ENCODE measurements around the gene GNRHR.

GNRHR gene

GRCh38 chr4:67697860-67698687 is 56.1 kb downstream of the GNRHR start:
- no peak for DNase-seq

- no peak for DNase-seq
Measured at GRCh38 chr4:67696061-67696460, 58.1 kb downstream of the GNRHR start.

DNA sequence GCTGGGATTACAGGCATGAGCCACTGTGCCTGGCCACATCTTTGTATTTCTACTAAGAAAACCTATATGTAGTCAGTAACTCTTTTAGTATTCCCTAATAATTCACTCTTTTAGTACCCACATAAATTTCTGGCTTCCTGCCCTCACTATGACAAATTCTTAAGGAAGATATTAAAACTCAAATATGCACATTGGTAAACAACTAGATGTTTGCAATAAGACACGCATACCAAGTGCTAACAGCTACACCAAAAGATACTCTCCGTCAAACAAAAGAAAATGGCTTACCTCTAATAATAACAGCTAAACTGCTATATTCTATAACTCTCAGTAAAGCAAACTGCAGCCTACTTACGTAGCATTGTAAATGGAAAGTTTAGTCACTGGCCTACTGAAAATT is 59.5 kb downstream of the GNRHR start:
- DNase-seq, result no peak

DNA sequence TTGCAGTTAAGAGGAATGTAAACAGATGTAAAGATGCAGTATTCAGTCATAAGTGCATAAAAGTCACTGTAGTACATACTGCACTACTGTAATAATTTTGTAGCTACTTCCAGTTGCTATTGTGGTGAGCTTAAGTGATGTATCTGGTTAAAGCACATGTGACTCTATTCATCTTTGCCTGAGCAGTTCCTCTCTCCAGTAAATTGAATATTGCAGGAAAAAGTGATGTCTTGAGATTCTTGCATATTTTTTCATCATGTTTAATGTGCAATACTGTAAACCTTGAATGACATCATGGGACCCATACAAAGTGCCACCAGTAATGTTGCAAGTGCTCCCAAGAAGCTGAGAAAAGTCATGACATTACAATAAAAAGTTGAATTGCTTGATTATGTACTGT is 62.9 kb downstream of the GNRHR start:
- DNase-seq, result no peak

Data from activated CD4-positive, alpha-beta T cell treated with anti-CD3 and anti-CD28 coated beads, Interleukin-2, Interleukin-6, amounts not matched to agents 100 ng/mL and 50 ng/mL, durations not matched to agents 16 hours and 8 hours (primary cell).